ENCODE data around the gene LCE1D.

Gene LCE1D

DNA sequence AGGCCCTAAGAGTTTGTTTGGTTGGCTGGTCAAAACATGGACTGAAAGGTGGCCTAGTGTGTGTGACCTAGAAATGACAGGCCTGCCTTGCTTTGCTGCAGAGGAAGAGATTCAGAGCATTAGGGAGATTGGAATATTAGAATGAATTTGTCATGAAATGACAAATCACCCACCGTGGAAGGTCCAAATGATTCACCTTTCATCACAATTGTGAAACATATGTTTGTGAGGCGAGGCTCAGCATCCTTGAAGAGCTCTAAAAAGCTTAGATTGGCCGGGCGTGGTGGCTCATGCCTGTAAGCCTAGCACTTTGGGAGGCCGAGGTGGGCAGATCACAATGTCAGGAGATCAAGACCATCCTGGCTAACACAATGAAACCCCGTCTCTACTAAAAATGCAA lies 20.8 kb downstream of the LCE1D start:
- DNase-seq, result no peak

DNA sequence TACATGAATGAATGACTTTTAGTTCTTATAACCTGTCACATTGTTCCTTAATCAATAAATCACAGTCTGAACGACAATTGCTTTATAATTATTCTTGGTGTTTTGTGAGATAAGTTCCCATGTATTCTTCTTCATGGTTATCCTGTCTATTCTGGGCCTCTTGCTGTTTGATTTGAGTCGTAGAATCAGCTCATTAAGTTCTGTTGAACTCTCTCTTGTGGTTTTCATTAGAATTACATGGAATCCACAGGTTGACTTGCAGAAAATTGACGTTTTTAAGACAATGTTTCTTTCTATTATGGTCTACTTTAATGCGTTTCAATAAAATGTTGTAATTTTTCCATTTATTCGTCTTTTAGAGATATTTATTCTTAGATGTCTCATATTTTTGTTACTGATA lies 26.8 kb downstream of the LCE1D start:
- DNase-seq, result no peak

DNA sequence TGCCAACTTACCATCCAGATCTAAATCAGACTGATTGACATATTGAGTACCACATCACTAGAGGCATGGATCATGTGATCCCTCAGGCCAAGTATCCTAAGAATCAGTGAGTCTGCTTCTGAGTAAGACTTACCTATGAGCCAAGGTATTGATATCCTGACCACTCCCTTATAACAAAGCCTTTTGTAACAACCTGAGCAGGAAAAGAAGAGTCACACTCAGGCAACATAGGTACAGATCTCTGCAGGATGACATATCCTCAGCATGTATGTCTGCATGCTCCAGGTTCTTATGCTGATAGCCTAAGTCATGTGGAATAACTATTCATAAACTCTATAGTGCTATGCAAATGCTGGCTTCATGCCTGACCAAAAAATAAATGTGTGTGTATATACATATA lies 28.4 kb downstream of the LCE1D start:
- no peak for DNase-seq

DNA sequence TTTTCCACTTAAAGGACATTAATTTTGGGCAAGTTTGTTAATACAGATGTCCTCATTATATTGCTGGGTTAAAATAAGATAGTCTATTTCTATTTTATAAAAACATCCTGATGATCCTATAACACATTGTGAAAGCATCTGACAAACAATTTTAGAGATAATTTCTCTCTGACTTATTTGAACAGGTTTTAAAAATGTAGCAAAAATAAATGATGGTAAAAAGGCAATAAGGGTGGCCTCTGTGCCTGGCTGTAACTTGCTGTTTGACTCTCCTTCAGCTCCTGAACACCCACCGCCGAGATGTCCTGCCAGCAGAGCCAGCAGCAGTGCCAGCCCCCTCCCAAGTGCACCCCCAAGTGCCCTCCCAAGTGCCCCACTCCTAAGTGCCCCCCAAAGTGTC lies 30.7 kb downstream of the LCE1D start, which contains the start of gene LCE1A:
TSS of gene LCE1A (plus strand) at position 301 of the 400 bp plus-strand sequence. CDS start at position 301, 0 bp downstream.
- no peak for DNase-seq

DNA sequence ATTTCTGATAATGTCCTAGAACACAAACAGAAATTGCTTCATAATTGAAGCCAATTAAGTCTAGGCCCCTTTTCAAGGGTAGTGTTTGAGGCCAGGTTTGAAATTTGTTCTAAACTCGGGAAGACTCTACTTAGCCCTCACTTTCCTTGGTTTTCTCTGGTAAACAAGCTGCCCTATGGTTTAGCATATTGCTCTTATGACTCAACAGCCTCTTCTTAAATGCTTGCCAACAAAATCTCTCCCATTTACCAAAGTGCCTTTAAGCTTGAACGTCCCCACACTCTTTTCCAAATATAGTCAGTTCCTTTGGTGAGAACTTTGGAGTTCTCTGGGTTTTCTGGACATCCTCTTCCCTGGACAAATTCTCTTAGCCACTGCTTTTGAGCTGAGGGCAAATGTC lies 40.3 kb downstream of the LCE1D start:
- DNase-seq, result no peak

DNA sequence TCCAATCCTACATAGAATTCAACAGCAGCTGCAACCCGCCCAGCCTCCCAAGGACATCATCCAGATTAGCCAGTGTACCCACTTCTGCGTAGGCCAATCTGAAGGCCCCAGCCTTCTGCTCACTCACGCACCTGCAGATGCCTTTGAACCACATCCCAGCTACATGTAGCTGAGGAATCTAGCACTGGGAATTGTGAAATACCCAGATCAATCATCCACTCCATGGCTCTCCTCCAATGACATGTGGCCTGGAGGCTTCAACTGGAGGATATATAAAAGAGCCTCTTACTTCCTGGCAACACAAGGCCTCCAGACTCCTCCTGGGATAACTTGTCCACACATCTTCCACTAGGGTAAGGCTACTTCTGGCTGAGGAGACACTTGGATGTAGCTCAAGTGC lies 46.0 kb downstream of the LCE1D start, which contains the start of gene LCE6A:
TSS of gene LCE6A (plus strand) at position 301 of the 400 bp plus-strand sequence. CDS start 665 bp downstream, outside the sequence.
- no peak for DNase-seq

All from activated CD4-positive, alpha-beta T cell treated with anti-CD3 and anti-CD28 coated beads, Interleukin-2, Interleukin-6, amounts not matched to agents 100 ng/mL and 50 ng/mL, durations not matched to agents 16 hours and 8 hours (primary cell).